ENCODE measurements around the gene ADAMTS16. TPM values are rescaled to one million over a fixed set of nuclear protein-coding genes. Genes with fewer than 3 reads are reported as not detected.

ADAMTS16 gene
- total RNA-seq, 1 experiment from 2014 or later = 30.1 TPM

- CTCF ChIA-PET = no interaction called here
- POLR2A ChIA-PET = no interaction called here
- no peak for TF ChIP-seq TEAD1 (CRISPR knock-in tag; IDR thresholded peaks at IDR 0.05)
- TF ChIP-seq AR (CRISPR knock-in tag; IDR thresholded peaks at IDR 0.05) = no peak
- TF ChIP-seq OVOL2 (CRISPR knock-in tag; IDR thresholded peaks at IDR 0.05; ENCODE audit: borderline replicate concordance) = no peak
- no peak for TF ChIP-seq ZNF219 (CRISPR knock-in tag; IDR thresholded peaks at IDR 0.05; ENCODE audit: borderline replicate concordance)
- TF ChIP-seq, protein P1, sequence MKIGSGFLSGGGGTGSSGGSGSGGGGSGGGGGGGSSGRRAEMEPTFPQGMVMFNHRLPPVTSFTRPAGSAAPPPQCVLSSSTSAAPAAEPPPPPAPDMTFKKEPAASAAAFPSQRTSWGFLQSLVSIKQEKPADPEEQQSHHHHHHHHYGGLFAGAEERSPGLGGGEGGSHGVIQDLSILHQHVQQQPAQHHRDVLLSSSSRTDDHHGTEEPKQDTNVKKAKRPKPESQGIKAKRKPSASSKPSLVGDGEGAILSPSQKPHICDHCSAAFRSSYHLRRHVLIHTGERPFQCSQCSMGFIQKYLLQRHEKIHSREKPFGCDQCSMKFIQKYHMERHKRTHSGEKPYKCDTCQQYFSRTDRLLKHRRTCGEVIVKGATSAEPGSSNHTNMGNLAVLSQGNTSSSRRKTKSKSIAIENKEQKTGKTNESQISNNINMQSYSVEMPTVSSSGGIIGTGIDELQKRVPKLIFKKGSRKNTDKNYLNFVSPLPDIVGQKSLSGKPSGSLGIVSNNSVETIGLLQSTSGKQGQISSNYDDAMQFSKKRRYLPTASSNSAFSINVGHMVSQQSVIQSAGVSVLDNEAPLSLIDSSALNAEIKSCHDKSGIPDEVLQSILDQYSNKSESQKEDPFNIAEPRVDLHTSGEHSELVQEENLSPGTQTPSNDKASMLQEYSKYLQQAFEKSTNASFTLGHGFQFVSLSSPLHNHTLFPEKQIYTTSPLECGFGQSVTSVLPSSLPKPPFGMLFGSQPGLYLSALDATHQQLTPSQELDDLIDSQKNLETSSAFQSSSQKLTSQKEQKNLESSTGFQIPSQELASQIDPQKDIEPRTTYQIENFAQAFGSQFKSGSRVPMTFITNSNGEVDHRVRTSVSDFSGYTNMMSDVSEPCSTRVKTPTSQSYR (CRISPR knock-in tag; IDR thresholded peaks at IDR 0.05) = no peak
- no peak for TF ChIP-seq NFYB (CRISPR knock-in tag; conservative IDR thresholded peaks at IDR 0.05; ENCODE audit: low read depth)
- no peak for TF ChIP-seq ZBTB43 (CRISPR knock-in tag; IDR thresholded peaks at IDR 0.05)
- TF ChIP-seq GRHL2 (CRISPR knock-in tag; IDR thresholded peaks at IDR 0.05; ENCODE audit: insufficient replicate concordance, severe bottlenecking) = no peak
- no peak for TF ChIP-seq GTF2I (CRISPR knock-in tag; conservative IDR thresholded peaks at IDR 0.05)
- no peak for TF ChIP-seq ATF1 (CRISPR knock-in tag; IDR thresholded peaks at IDR 0.05)
- no peak for TF ChIP-seq ETV6 (CRISPR knock-in tag; IDR thresholded peaks at IDR 0.05)
- TF ChIP-seq JAZF1 (CRISPR knock-in tag; IDR thresholded peaks at IDR 0.05) = no peak
- TF ChIP-seq ATF2 (CRISPR knock-in tag; IDR thresholded peaks at IDR 0.05; ENCODE audit: borderline replicate concordance, low read depth) = no peak
- Mint-ChIP-seq H3K27ac (no peak overlapping the region), H3K36me3 (peaks cover 35% of the 10 kb centered on the region), H3K27me3 (ENCODE audit: low read depth) (no peaks in the 10 kb centered on the region), H3K9me3 (peaks cover 6% of the 10 kb centered on the region), H3K4me3 (no peak overlapping the region), H3K4me1 (peaks cover 14% of the 10 kb centered on the region)
- no peak for ATAC-seq
- DNase-seq (ENCODE audit: low spot score) = no peak
Measured at GRCh38 chr5:5218396-5218795, 78.3 kb downstream of the ADAMTS16 start.

GRCh38 chr5:5219541-5219940 is 79.4 kb downstream of the ADAMTS16 start:
- ChIA-PET POLR2A (no interaction called here), CTCF (no interaction called here)
- Mint-ChIP-seq H3K9me3 (peaks cover 6% of the 10 kb centered on the region), H3K4me1 (peaks cover 14% of the 10 kb centered on the region), H3K27me3 (ENCODE audit: low read depth) (no peaks in the 10 kb centered on the region), H3K27ac (no peak overlapping the region), H3K4me3 (no peak overlapping the region), H3K36me3 (peaks cover 38% of the 10 kb centered on the region)
- ATAC-seq (no peak), DNase-seq (ENCODE audit: low spot score) (no peak)
- no peak for TF ChIP-seq ZNF219 (CRISPR knock-in tag; IDR thresholded peaks at IDR 0.05; ENCODE audit: borderline replicate concordance)
- TF ChIP-seq TCF7 (CRISPR knock-in tag; IDR thresholded peaks at IDR 0.05; ENCODE audit: low read depth) = no peak
- no peak for TF ChIP-seq ESRRA (CRISPR knock-in tag; IDR thresholded peaks at IDR 0.05; ENCODE audit: borderline replicate concordance)
- TF ChIP-seq, protein P2, sequence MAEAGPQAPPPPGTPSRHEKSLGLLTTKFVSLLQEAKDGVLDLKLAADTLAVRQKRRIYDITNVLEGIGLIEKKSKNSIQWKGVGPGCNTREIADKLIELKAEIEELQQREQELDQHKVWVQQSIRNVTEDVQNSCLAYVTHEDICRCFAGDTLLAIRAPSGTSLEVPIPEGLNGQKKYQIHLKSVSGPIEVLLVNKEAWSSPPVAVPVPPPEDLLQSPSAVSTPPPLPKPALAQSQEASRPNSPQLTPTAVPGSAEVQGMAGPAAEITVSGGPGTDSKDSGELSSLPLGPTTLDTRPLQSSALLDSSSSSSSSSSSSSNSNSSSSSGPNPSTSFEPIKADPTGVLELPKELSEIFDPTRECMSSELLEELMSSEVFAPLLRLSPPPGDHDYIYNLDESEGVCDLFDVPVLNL (CRISPR knock-in tag; IDR thresholded peaks at IDR 0.05; ENCODE audit: borderline replicate concordance, low read depth) = no peak
- TF ChIP-seq ZNF317 (CRISPR knock-in tag; IDR thresholded peaks at IDR 0.05; ENCODE audit: borderline replicate concordance, low read depth) = no peak
- TF ChIP-seq TEAD4 (CRISPR knock-in tag; IDR thresholded peaks at IDR 0.05) = no peak
- TF ChIP-seq, protein P3, sequence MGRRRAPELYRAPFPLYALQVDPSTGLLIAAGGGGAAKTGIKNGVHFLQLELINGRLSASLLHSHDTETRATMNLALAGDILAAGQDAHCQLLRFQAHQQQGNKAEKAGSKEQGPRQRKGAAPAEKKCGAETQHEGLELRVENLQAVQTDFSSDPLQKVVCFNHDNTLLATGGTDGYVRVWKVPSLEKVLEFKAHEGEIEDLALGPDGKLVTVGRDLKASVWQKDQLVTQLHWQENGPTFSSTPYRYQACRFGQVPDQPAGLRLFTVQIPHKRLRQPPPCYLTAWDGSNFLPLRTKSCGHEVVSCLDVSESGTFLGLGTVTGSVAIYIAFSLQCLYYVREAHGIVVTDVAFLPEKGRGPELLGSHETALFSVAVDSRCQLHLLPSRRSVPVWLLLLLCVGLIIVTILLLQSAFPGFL (CRISPR knock-in tag; IDR thresholded peaks at IDR 0.05; ENCODE audit: borderline replicate concordance) = no peak
- no peak for TF ChIP-seq NR2C2 (CRISPR knock-in tag; IDR thresholded peaks at IDR 0.05)
- no peak for TF ChIP-seq GABPB1 (CRISPR knock-in tag; IDR thresholded peaks at IDR 0.05)
- no peak for TF ChIP-seq HMGA2 (CRISPR knock-in tag; IDR thresholded peaks at IDR 0.05)
- TF ChIP-seq ETV6 (CRISPR knock-in tag; IDR thresholded peaks at IDR 0.05) = no peak
- TF ChIP-seq GTF2I (CRISPR knock-in tag; conservative IDR thresholded peaks at IDR 0.05) = no peak
- no peak for TF ChIP-seq FOXJ3 (CRISPR knock-in tag; IDR thresholded peaks at IDR 0.05; ENCODE audit: borderline replicate concordance)
- TF ChIP-seq NFE2L1 (CRISPR knock-in tag; IDR thresholded peaks at IDR 0.05) = no peak
- no peak for TF ChIP-seq IRF2 (CRISPR knock-in tag; IDR thresholded peaks at IDR 0.05; ENCODE audit: borderline replicate concordance, low read depth)

All from WTC11 (cell line).